Measurements from ENCODE around the gene UBXN4. TPM values are rescaled to one million over a fixed set of nuclear protein-coding genes. Genes with fewer than 3 reads are reported as not detected.

UBXN4 gene
- total and polyA plus RNA-seq, 12 donors, result 29.3 to 77.8 (median 63.1) TPM

GRCh38 chr2:135818937-135819610, 77.4 kb downstream of the UBXN4 start:
- Histone ChIP-seq H3K4me3 (no peak overlapping the region), H3K27me3 (peaks cover 0 to 5% (median 0%) of the 10 kb centered on the region in 7 donors), H3K9me3 (peaks cover 0 to 22% (median 0%) of the 10 kb centered on the region in 11 donors), H3K4me1 (no peaks in the 10 kb centered on the region), H3K27ac (no peak overlapping the region), H3K36me3 (no peaks in the 10 kb centered on the region)
- DNase-seq, result no peak
- intact Hi-C loops (cut with DNase I), result no loop called here
- TF ChIP-seq CTCF (IDR thresholded peaks at IDR 0.05), result no peak
- WGBS, 2 donors, result 73% methylated on average over 8 of the region's 8 CpGs
- no peak for ATAC-seq

- no peaks in the 10 kb centered on the region for H3K36me3 ChIP-seq
- no peaks in the 10 kb centered on the region for H3K4me1 ChIP-seq
- no peak for ATAC-seq
- 62 to 72% methylated on average over 9 of the region's 9 CpGs for WGBS, 2 donors
- H3K27ac ChIP-seq, result no peak overlapping the region
- intact Hi-C loops (cut with DNase I), result no loop called here
- H3K9me3 ChIP-seq, result peaks cover 0 to 18% (median 0%) of the 10 kb centered on the region in 11 donors
- H3K27me3 ChIP-seq, result peaks cover 0 to 5% (median 0%) of the 10 kb centered on the region in 7 donors
- no peak overlapping the region for H3K4me3 ChIP-seq
- TF ChIP-seq CTCF (IDR thresholded peaks at IDR 0.05), result no peak
- no peak for DNase-seq
Measured at GRCh38 chr2:135820003-135820618, 78.5 kb downstream of the UBXN4 start.

GRCh38 chr2:135821190-135821589, 79.5 kb downstream of the UBXN4 start:
- TF ChIP-seq CTCF (IDR thresholded peaks at IDR 0.05), result no peak
- no peak for ATAC-seq
- H3K9me3 ChIP-seq, result peaks cover 0 to 18% (median 0%) of the 10 kb centered on the region in 11 donors

GRCh38 chr2:135822855-135823254, 81.2 kb downstream of the UBXN4 start:
- no peak overlapping the region for H3K4me3 ChIP-seq
- DNase-seq (no peak), ATAC-seq (no peak)
- intact Hi-C loops (cut with DNase I), result no loop called here
- no peak overlapping the region for H3K27ac ChIP-seq
- peaks cover 0 to 18% (median 0%) of the 10 kb centered on the region in 11 donors for H3K9me3 ChIP-seq
- no peak for TF ChIP-seq CTCF (IDR thresholded peaks at IDR 0.05)
- H3K4me1 ChIP-seq, result no peaks in the 10 kb centered on the region
- no peaks in the 10 kb centered on the region for H3K36me3 ChIP-seq
- peaks cover 0 to 5% (median 0%) of the 10 kb centered on the region in 7 donors for H3K27me3 ChIP-seq
- 87 to 94% methylated on average over 1 of the region's 1 CpG for WGBS, 2 donors

More at GRCh38 chr2:135821190-135821589, 79.5 kb downstream of the UBXN4 start:
- H3K27ac ChIP-seq, result no peak overlapping the region
- H3K4me3 ChIP-seq, result no peak overlapping the region
- WGBS, 2 donors, result 92 to 93% methylated on average over 2 of the region's 2 CpGs
- peaks cover 0 to 5% (median 0%) of the 10 kb centered on the region in 7 donors for H3K27me3 ChIP-seq
- intact Hi-C loops (cut with DNase I), result no loop called here
- no peaks in the 10 kb centered on the region for H3K36me3 ChIP-seq
- no peak for DNase-seq
- no peaks in the 10 kb centered on the region for H3K4me1 ChIP-seq
